Hepatocyte (in vitro differentiated cells): ENCODE results near the gene KBTBD8.

Experiments
- CTCF ChIP-seq: fragments of 200-600 bp; sonication (generic); IDR thresholded peaks from 2 replicates; pipeline ENCODE4 v1.5.1; 2016; ENCODE audit warnings: antibody characterized with exemption, mild to moderate bottlenecking; ENCODE audit not compliant: poor library complexity
- EZH2 ChIP-seq: fragments of 200-600 bp; sonication (generic); IDR thresholded peaks from 2 replicates; pipeline ENCODE4 v1.6.1; 2016; ENCODE audit warnings: antibody characterized with exemption, mild to moderate bottlenecking, borderline replicate concordance

- no peak for TF ChIP-seq CTCF
- no peak for TF ChIP-seq EZH2
Measured at GRCh38 chr3:67018105-67018788, 20.1 kb downstream of the KBTBD8 start.
